Measurements from ENCODE around the gene NPC2. TPM values are rescaled to one million over a fixed set of nuclear protein-coding genes. Genes with fewer than 3 reads are reported as not detected.

Gene NPC2
- total and polyA plus RNA-seq, 5 donors from 2014 or later = 33.1 to 144 (median 102) TPM

- Histone ChIP-seq H3K4me3 (ENCODE audit: low read depth, low read length) (no peak overlapping the region), H3K9me3 (ENCODE audit: control insufficient read depth in 2 of 2, low read length in 2 of 2) (no peaks in the 10 kb centered on the region), H3K27me3 (ENCODE audit: control insufficient read depth, insufficient read depth, low read length) (peaks cover 5% of the 10 kb centered on the region), H3K4me1 (ENCODE audit: control insufficient read depth, insufficient read depth, low read length, poor library complexity, severe bottlenecking) (no peaks in the 10 kb centered on the region), H3K27ac (ENCODE audit: insufficient read depth, low read length, poor library complexity, severe bottlenecking) (no peak overlapping the region), H3K36me3 (ENCODE audit: control insufficient read depth, insufficient read depth, low read length) (no peaks in the 10 kb centered on the region)
- H3K9me3 Mint-ChIP-seq = peaks cover 0 to 2% (median 0%) of the 10 kb centered on the region in 7 donors
- DNase-seq = no peak
- H3K27me3 Mint-ChIP-seq = peaks cover 14% of the 10 kb centered on the region
- H3K27ac Mint-ChIP-seq = no peak overlapping the region
- ATAC-seq (ENCODE audit: low read depth in 2 of 2) = no peak
- H3K4me1 Mint-ChIP-seq = no peaks in the 10 kb centered on the region
- no peak overlapping the region for H3K4me3 Mint-ChIP-seq
- H3K36me3 Mint-ChIP-seq = no peaks in the 10 kb centered on the region
These were observed 52.0 kb downstream of the NPC2 start for GRCh38 chr14:74441113-74441512.

GRCh38 chr14:74438351-74438915 lies 54.7 kb downstream of the NPC2 start:
- Mint-ChIP-seq H3K36me3 (no peaks in the 10 kb centered on the region), H3K9me3 (peaks cover 0 to 2% (median 0%) of the 10 kb centered on the region in 7 donors), H3K27ac (no peak overlapping the region), H3K4me3 (no peak overlapping the region), H3K27me3 (peaks cover 12% of the 10 kb centered on the region), H3K4me1 (no peaks in the 10 kb centered on the region)
- DNase-seq = no peak
- Histone ChIP-seq H3K4me3 (ENCODE audit: low read depth, low read length) (no peak overlapping the region), H3K27me3 (ENCODE audit: control insufficient read depth, insufficient read depth, low read length) (peaks cover 3% of the 10 kb centered on the region), H3K27ac (ENCODE audit: insufficient read depth, low read length, poor library complexity, severe bottlenecking) (no peak overlapping the region), H3K36me3 (ENCODE audit: control insufficient read depth, insufficient read depth, low read length) (no peaks in the 10 kb centered on the region), H3K4me1 (ENCODE audit: control insufficient read depth, insufficient read depth, low read length, poor library complexity, severe bottlenecking) (no peaks in the 10 kb centered on the region), H3K9me3 (ENCODE audit: control insufficient read depth in 2 of 2, low read length in 2 of 2) (no peaks in the 10 kb centered on the region)
- ATAC-seq (ENCODE audit: low read depth in 2 of 2) = no peak

DNA sequence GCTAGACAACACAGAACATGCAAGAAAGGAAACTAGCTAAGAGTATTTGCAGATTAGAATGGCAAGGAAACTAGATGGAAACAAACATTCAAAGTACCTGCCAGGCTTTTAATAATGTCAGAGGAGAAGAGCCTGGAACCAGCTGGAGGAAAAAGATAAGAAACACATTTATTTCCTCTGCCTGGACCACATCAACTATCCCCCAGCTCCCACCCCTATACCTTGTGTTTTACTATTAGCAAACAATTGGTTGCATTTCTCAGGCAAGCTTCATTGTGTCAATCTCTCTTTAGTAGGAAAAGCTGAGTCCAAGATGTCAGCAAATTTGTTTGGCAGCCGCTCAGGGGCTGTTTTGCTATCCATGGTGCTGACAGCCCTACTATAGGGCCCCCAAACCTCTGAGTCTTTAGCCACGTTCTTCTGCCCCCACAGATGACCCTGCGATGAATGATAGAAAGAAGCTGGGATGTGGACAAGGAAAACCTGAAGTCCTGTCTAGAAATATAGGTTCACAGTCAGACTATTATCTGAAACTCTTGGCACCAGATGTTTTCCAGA lies 55.5 kb downstream of the NPC2 start:
- no peak for DNase-seq
- H3K4me1 ChIP-seq (ENCODE audit: control insufficient read depth, insufficient read depth, low read length, poor library complexity, severe bottlenecking) = no peaks in the 10 kb centered on the region
- H3K9me3 ChIP-seq (ENCODE audit: control insufficient read depth in 2 of 2, low read length in 2 of 2) = no peaks in the 10 kb centered on the region
- no peak for ATAC-seq (ENCODE audit: low read depth in 2 of 2)
- peaks cover 0 to 2% (median 0%) of the 10 kb centered on the region in 7 donors for H3K9me3 Mint-ChIP-seq
- H3K4me3 ChIP-seq (ENCODE audit: low read depth, low read length) = no peak overlapping the region
- no peaks in the 10 kb centered on the region for H3K36me3 Mint-ChIP-seq
- peaks cover 3% of the 10 kb centered on the region for H3K27me3 ChIP-seq (ENCODE audit: control insufficient read depth, insufficient read depth, low read length)
- H3K27me3 Mint-ChIP-seq = peaks cover 12% of the 10 kb centered on the region
- no peak overlapping the region for H3K4me3 Mint-ChIP-seq
- no peak overlapping the region for H3K27ac ChIP-seq (ENCODE audit: insufficient read depth, low read length, poor library complexity, severe bottlenecking)
- no peak overlapping the region for H3K27ac Mint-ChIP-seq
- H3K36me3 ChIP-seq (ENCODE audit: control insufficient read depth, insufficient read depth, low read length) = no peaks in the 10 kb centered on the region
- no peaks in the 10 kb centered on the region for H3K4me1 Mint-ChIP-seq

GRCh38 chr14:74434294-74434693 lies 58.8 kb downstream of the NPC2 start:
- H3K27me3 ChIP-seq (ENCODE audit: control insufficient read depth, insufficient read depth, low read length) = peaks cover 6% of the 10 kb centered on the region
- ATAC-seq (ENCODE audit: low read depth in 2 of 2) = no peak
- no peak overlapping the region for H3K4me3 Mint-ChIP-seq
- no peak overlapping the region for H3K4me3 ChIP-seq (ENCODE audit: low read depth, low read length)
- no peak overlapping the region for H3K27ac Mint-ChIP-seq
- H3K9me3 ChIP-seq (ENCODE audit: control insufficient read depth in 2 of 2, low read length in 2 of 2) = no peaks in the 10 kb centered on the region
- no peak for DNase-seq
- no peaks in the 10 kb centered on the region for H3K36me3 Mint-ChIP-seq
- peaks cover 12% of the 10 kb centered on the region for H3K27me3 Mint-ChIP-seq
- H3K36me3 ChIP-seq (ENCODE audit: control insufficient read depth, insufficient read depth, low read length) = no peaks in the 10 kb centered on the region
- H3K4me1 Mint-ChIP-seq = no peaks in the 10 kb centered on the region
- no peak overlapping the region for H3K27ac ChIP-seq (ENCODE audit: insufficient read depth, low read length, poor library complexity, severe bottlenecking)
- no peaks in the 10 kb centered on the region for H3K4me1 ChIP-seq (ENCODE audit: control insufficient read depth, insufficient read depth, low read length, poor library complexity, severe bottlenecking)
- peaks cover 0 to 2% (median 0%) of the 10 kb centered on the region in 7 donors for H3K9me3 Mint-ChIP-seq

GRCh38 chr14:74429991-74430390 lies 63.1 kb downstream of the NPC2 start:
- Histone ChIP-seq H3K9me3 (ENCODE audit: control insufficient read depth in 2 of 2, low read length in 2 of 2) (no peaks in the 10 kb centered on the region), H3K4me3 (ENCODE audit: low read depth, low read length) (no peak overlapping the region), H3K4me1 (ENCODE audit: control insufficient read depth, insufficient read depth, low read length, poor library complexity, severe bottlenecking) (no peaks in the 10 kb centered on the region), H3K27ac (ENCODE audit: insufficient read depth, low read length, poor library complexity, severe bottlenecking) (no peak overlapping the region), H3K36me3 (ENCODE audit: control insufficient read depth, insufficient read depth, low read length) (no peaks in the 10 kb centered on the region), H3K27me3 (ENCODE audit: control insufficient read depth, insufficient read depth, low read length) (peaks cover 11% of the 10 kb centered on the region)
- Mint-ChIP-seq H3K27ac (no peak overlapping the region), H3K27me3 (peaks cover 37% of the 10 kb centered on the region), H3K36me3 (peaks cover 3% of the 10 kb centered on the region), H3K4me3 (no peak overlapping the region), H3K9me3 (peaks cover 0 to 2% (median 0%) of the 10 kb centered on the region in 7 donors), H3K4me1 (peaks cover 0 to 3% (median 0%) of the 10 kb centered on the region in 4 donors)
- no peak for ATAC-seq (ENCODE audit: low read depth in 2 of 2)
- DNase-seq = no peak

Other genes with a start within 250 kb of the NPC2 start
- 71.4 TPM for gene ABCD4, start 190.4 kb downstream of the NPC2 start, total RNA-seq
- 10 to 100 TPM; 21.8 to 30.4 (median 26.5) TPM for gene ABCD4, start 190.4 kb downstream of the NPC2 start, polyA plus RNA-seq
- not detected for gene VRTN, start 144.8 kb downstream of the NPC2 start, total RNA-seq
- gene VRTN, start 144.8 kb downstream of the NPC2 start, polyA plus RNA-seq = not detected
- gene SYNDIG1L, start 67.1 kb downstream of the NPC2 start, total RNA-seq = not detected
- gene SYNDIG1L, start 67.1 kb downstream of the NPC2 start, polyA plus RNA-seq = not detected
- 19.9 TPM for gene ISCA2, start 460 bp upstream of the NPC2 start, total RNA-seq
- gene ISCA2, start 460 bp upstream of the NPC2 start, polyA plus RNA-seq = 100 to 1,000 TPM in 2 of 4 donors, 10 to 100 TPM in 2; 81.8 to 114 (median 97.4) TPM
- gene LTBP2, start 118.9 kb upstream of the NPC2 start, total RNA-seq = 0.54 TPM
- gene LTBP2, start 118.9 kb upstream of the NPC2 start, polyA plus RNA-seq = under 1 TPM; 0.02 to 0.25 (median 0.14) TPM
- gene AREL1, start 219.8 kb upstream of the NPC2 start, total RNA-seq = 47.0 TPM
- gene AREL1, start 219.8 kb upstream of the NPC2 start, polyA plus RNA-seq = 10 to 100 TPM; 18.3 to 25.7 (median 20.8) TPM
- 35.5 TPM for gene FCF1, start 219.8 kb upstream of the NPC2 start, total RNA-seq
- gene FCF1, start 219.8 kb upstream of the NPC2 start, polyA plus RNA-seq = 10 to 100 TPM; 20.9 to 29.6 (median 27.9) TPM

Data from CD4-positive, CD25-positive, alpha-beta regulatory T cell (primary cell).